CD4-positive, alpha-beta memory T cell (primary cell): ENCODE measurements around the gene PHF12. TPM values are rescaled to one million over a fixed set of nuclear protein-coding genes. Genes with fewer than 3 reads are reported as not detected.

Experiments used
- CTCF ChIA-PET: fragments of 350-600 bp; sonication (Branson Sonifier 250); formaldehyde crosslinking; loops from one replicate; lab custom pipeline; 2021; ENCODE audit warnings: inconsistent platforms; ENCODE audit not compliant: partially characterized antibody; lab: Charles Lee
- POLR2A ChIA-PET: fragments of 350-600 bp; sonication (Branson Sonifier 250); formaldehyde crosslinking; loops from one replicate; lab custom pipeline; 2021; ENCODE audit not compliant: partially characterized antibody; lab: Charles Lee
- DNase-seq, 5 donors: peaks; one replicate each; pipeline versions ENCODE4 v3.0.0 to v3.0.0-alpha.2; 2020 to 2022; ENCODE audit warnings: mixed read lengths in 1 of 5
- H3K27ac ChIP-seq: one replicate; pipeline ENCODE4 v1.7.0; 2013; ENCODE audit warnings: low read depth, low read length
- H3K27me3 ChIP-seq: 2 replicates; pipeline ENCODE4 v1.7.0; 2013; ENCODE audit warnings: mild to moderate bottlenecking, low read length, moderate library complexity; ENCODE audit not compliant: insufficient read depth
- H3K36me3 ChIP-seq: 2 replicates; pipeline ENCODE4 v1.7.0; 2013; ENCODE audit warnings: mild to moderate bottlenecking, low read length, moderate library complexity; ENCODE audit not compliant: insufficient read depth
- H3K4me1 ChIP-seq: 2 replicates; pipeline ENCODE4 v1.7.0; 2013; ENCODE audit warnings: mild to moderate bottlenecking, low read length, moderate library complexity; ENCODE audit not compliant: insufficient read depth
- H3K4me3 ChIP-seq, 2 donors: one replicate each; pipeline ENCODE4 v1.7.0; 2013; ENCODE audit warnings: low read length in 2 of 2, mild to moderate bottlenecking in 1 of 2
- H3K9me3 ChIP-seq, 2 donors: one replicate each; pipeline ENCODE4 v1.7.0; 2013; ENCODE audit warnings: low read length in 2 of 2, control low read depth in 1 of 2; ENCODE audit not compliant: control insufficient read depth in 1 of 2
- H3K27ac Mint-ChIP-seq, 7 donors: one replicate each; pipeline ENCODE4 v1.8.0; 2020 to 2021; ENCODE audit warnings: mixed read lengths in 7 of 7, mild to moderate bottlenecking in 6 of 7, inconsistent platforms in 3 of 7, moderate library complexity in 3 of 7
- H3K27me3 Mint-ChIP-seq, 2 donors: one replicate each; pipeline ENCODE4 v1.8.0; 2020 to 2021; ENCODE audit warnings: mixed read lengths in 2 of 2
- H3K36me3 Mint-ChIP-seq, 2 donors: one replicate each; pipeline ENCODE4 v1.8.0; 2020 to 2021; ENCODE audit warnings: mixed read lengths in 2 of 2, inconsistent platforms in 1 of 2, mild to moderate bottlenecking in 1 of 2
- H3K4me1 Mint-ChIP-seq, 4 donors: one replicate each; pipeline ENCODE4 v1.8.0; 2020 to 2021; ENCODE audit warnings: mixed read lengths in 4 of 4, mild to moderate bottlenecking in 1 of 4
- H3K4me3 Mint-ChIP-seq, 8 donors: one replicate each; pipeline ENCODE4 v1.8.0; 2020 to 2021; ENCODE audit warnings: mixed read lengths in 8 of 8, mild to moderate bottlenecking in 7 of 8, moderate library complexity in 6 of 8, inconsistent platforms in 3 of 8
- H3K9me3 Mint-ChIP-seq, 8 donors: one replicate each; pipeline ENCODE4 v1.8.0; 2020 to 2021; ENCODE audit warnings: mixed read lengths in 8 of 8, mild to moderate bottlenecking in 5 of 8, inconsistent platforms in 3 of 8, moderate library complexity in 1 of 8
- intact Hi-C: fragments of 100-400 bp; cut with micrococcal nuclease; formaldehyde crosslinking; loops from one replicate; pipeline ENCODE4 v1.15.1; 2023
- polyA plus RNA-seq, 2 donors: library from polyadenylated mRNA; unstranded; fragments of 300-500 nt; fragmentation: Illumina TruSeq; gene quantifications; one replicate each; pipeline ENCODE4 v1.2.3, GENCODE V29; 2021
- total RNA-seq, 2 experiments: library from RNA; stranded (reverse); gene quantifications; one replicate each; pipeline ENCODE4 v1.2.3, GENCODE V29; 2021

Gene PHF12
- total and polyA plus RNA-seq, 4 experiments from 2014 or later: 5.0 to 135 (median 68.7) TPM

DNA sequence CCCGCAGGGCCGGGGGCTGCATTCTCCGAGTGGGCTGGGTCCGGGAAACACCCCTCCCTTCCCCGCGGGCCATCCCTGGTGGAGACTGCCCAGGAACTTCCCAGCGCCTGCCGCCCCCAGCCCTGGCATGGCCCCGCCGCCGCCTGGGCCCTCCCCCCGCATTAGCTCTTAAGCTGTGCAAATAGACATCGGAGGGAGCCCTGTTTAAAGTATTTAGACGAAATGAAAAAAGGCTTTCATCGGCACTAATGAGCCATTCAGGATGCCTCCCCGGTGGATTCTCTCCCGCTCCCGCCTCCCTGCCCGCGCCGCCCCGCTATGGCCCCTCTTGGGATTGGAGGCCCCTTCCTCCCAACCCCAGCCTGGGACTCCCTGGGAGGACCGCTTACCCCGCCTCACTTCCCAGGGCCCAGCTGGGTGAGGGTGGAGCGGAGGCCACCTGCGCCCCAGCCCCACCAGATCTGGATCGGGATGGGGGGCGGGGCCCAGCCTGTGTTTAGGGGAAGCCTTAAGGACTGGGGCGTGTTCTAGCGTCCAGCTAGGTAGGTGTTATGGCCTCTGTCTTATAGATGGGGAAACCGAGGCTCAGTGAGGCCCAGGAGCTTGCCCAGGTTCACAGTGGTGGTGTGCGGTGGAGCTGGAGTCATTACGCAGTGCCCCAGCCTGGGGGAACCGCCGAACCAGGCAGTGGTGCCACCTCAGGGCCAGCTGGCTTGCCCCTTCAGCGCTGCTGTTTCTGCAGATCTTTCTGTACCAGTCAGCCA lies 34.8 kb upstream of the PHF12 start:
- no peak overlapping the region for H3K4me3 Mint-ChIP-seq
- intact Hi-C loops: no loop called here
- peaks cover 0 to 2% of the 10 kb centered on the region in 2 donors for H3K27me3 Mint-ChIP-seq
- no peak overlapping the region for H3K27ac Mint-ChIP-seq
- no peaks in the 10 kb centered on the region for H3K9me3 Mint-ChIP-seq
- Histone ChIP-seq H3K36me3 (no peaks in the 10 kb centered on the region), H3K4me3 (no peak overlapping the region), H3K27me3 (no peaks in the 10 kb centered on the region), H3K27ac (no peak overlapping the region), H3K9me3 (no peaks in the 10 kb centered on the region), H3K4me1 (peaks cover 26% of the 10 kb centered on the region)
- ChIA-PET CTCF (interaction anchor here (1.5 to 1.8 kb wide), 2 partner anchors 21 to 126 kb away, joined by 3 to 5 read pairs; no protein-coding TSS in a partner anchor), POLR2A (no interaction called here)
- no peaks in the 10 kb centered on the region for H3K36me3 Mint-ChIP-seq
- no peak for DNase-seq
- peaks cover 18 to 27% (median 20%) of the 10 kb centered on the region in 4 donors for H3K4me1 Mint-ChIP-seq

DNA sequence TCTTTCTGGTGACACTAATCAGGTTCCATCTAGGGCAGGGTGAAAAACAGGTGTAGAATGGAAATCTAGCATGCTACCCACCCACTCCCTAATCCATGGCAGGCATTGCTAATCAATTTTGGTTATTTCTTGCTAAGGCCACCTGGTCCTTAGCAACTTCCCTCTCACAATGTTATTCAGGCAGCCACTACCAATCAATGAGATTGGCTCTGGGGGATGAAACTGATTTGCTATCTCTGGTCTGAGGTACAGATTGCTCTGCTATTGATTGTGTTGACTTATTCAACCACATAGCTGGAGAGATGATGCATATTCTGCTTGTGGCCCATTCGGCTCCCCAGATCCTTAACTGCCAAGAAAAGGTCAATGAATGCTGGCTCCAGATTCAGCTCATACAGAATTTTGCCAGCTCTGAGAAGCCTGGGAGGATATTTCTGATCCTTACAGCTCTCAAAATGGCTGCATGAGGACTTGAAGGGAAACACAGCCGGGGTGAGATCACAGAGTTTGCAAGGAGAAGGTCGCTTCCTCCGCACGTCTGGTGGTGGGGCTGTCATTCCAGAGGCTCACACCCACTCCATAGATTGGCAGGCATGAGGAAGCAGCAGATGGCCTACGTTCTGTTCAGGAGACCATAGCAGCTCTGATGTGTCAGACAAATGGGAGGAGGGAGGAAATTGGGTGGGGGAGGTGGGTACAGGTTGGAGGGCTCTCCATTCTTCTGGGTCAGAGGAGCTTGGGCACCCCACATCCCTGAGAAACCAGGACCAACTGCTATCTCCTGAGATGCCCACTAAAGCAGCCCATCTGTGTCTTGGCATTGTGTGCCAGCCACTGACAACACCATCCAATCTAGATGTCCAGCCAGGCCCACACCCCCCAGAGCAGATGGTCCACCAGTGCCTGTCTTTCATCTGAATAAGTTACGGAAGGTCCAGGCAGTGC lies 32.2 kb upstream of the PHF12 start:
- H3K36me3 ChIP-seq: no peaks in the 10 kb centered on the region
- no peak for DNase-seq
- H3K4me1 Mint-ChIP-seq: peaks cover 18 to 27% (median 20%) of the 10 kb centered on the region in 4 donors
- H3K4me3 ChIP-seq: no peak overlapping the region
- CTCF ChIA-PET: interaction anchor here (0.8 to 4.2 kb wide), 2 partner anchors 19 to 134 kb away, joined by 4 to 22 read pairs; no protein-coding TSS in a partner anchor
- peaks cover 0 to 2% of the 10 kb centered on the region in 2 donors for H3K27me3 Mint-ChIP-seq
- H3K4me3 Mint-ChIP-seq: peak overlapping the region in 3 of 8 donors; percentile 22 to 83 (median 69)
- intact Hi-C loops: no loop called here
- POLR2A ChIA-PET: interaction anchor here (0.7 kb wide), 1 partner anchor 255 kb away, joined by 3 read pairs; no protein-coding TSS in a partner anchor
- peak overlapping the region; percentile 47 for H3K27ac ChIP-seq
- H3K27ac Mint-ChIP-seq: peak overlapping the region; percentile 93 to 98 (median 98)
- H3K4me1 ChIP-seq: peaks cover 26% of the 10 kb centered on the region
- peaks cover 0 to 2% (median 0%) of the 10 kb centered on the region in 8 donors for H3K9me3 Mint-ChIP-seq
- H3K9me3 ChIP-seq: no peaks in the 10 kb centered on the region
- no peaks in the 10 kb centered on the region for H3K36me3 Mint-ChIP-seq
- no peaks in the 10 kb centered on the region for H3K27me3 ChIP-seq

DNA sequence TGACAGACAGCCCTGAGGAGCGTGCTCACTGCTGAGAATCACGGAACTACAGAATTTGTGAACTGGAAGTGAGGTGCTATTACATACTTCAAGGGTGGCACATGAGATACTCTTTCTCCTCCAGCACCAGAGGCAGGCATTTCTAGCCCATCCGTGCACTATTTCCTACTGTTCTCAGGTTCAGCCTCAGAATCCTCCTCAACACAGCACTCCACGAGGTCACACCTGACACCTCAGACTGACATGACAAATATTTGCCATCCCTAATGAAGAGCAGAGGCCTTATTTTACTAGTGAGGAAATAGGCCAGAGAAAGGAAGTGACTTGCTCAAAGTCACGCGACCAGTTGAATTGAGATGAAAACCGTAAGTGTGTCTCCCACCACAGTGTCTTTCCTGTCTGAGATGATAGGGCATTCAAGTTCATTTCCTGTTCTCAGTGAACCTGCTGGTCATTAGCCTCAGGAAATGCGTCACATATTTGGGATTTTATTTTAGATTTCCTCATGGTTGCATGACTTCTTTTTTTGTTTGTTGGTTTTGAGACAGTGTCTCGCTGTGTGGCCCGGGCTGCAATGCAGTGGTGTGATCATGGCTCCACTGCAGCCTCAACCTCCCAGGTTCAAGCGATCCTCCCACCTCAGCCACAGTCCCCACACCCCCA lies 30.9 kb upstream of the PHF12 start:
- intact Hi-C loops: no loop called here
- CTCF ChIA-PET: interaction anchor here (4.2 kb wide), 1 partner anchor 17 kb away, joined by 22 read pairs; no protein-coding TSS in a partner anchor
- H3K4me1 Mint-ChIP-seq: peaks cover 18 to 27% (median 20%) of the 10 kb centered on the region in 4 donors

DNA sequence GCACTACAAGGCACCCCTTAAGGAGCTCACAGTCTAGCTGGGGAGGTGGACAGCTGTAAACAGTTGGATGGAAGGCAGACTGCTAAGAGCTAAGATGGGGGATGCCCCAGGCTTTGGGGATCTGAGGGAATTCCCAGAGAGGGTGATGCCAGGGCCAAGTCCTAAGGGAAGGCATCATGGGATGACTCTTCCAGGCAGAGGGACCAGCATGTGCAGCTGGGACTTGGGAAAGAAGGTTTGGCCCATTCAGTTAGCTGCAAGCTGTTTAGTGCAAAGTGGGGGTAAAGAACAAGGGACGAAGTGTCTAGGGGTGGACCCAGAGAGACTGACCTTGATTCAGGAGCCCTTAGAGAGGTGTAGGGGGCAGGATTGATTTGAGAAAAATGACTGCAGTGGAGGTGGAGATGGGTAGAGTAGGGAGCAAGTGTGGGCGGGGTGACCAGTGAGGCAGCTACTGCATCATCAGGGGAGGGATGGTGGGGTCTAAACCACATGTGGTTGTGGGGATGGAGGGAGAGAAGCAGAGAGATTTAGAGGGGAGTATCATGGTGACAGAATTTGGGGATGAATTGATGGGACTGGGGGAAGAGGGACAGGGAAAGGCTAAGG lies 27.1 kb upstream of the PHF12 start:
- Histone ChIP-seq H3K27ac (no peak overlapping the region), H3K27me3 (no peaks in the 10 kb centered on the region), H3K9me3 (no peaks in the 10 kb centered on the region), H3K36me3 (no peaks in the 10 kb centered on the region), H3K4me3 (no peak overlapping the region), H3K4me1 (peaks cover 19% of the 10 kb centered on the region)
- no peaks in the 10 kb centered on the region for H3K36me3 Mint-ChIP-seq
- ChIA-PET CTCF (interaction anchor here (1.5 kb wide), 1 partner anchor 13 kb away, joined by 6 read pairs; no protein-coding TSS in a partner anchor), POLR2A (no interaction called here)
- peak in 1 of 5 donors; percentile 24 for DNase-seq
- intact Hi-C loops: no loop called here
- H3K4me3 Mint-ChIP-seq: no peak overlapping the region
- H3K4me1 Mint-ChIP-seq: peaks cover 16 to 18% (median 17%) of the 10 kb centered on the region in 4 donors
- H3K27me3 Mint-ChIP-seq: no peaks in the 10 kb centered on the region
- peaks cover 0 to 3% (median 0%) of the 10 kb centered on the region in 8 donors for H3K9me3 Mint-ChIP-seq
- H3K27ac Mint-ChIP-seq: peak overlapping the region in 6 of 7 donors; percentile 19 to 59 (median 37)

More for the DNA sequence above, 30.9 kb upstream of the PHF12 start:
- POLR2A ChIA-PET: no interaction called here
- Histone ChIP-seq H3K4me1 (peaks cover 26% of the 10 kb centered on the region), H3K27ac (peak overlapping the region; percentile 48), H3K36me3 (no peaks in the 10 kb centered on the region), H3K9me3 (no peaks in the 10 kb centered on the region), H3K27me3 (no peaks in the 10 kb centered on the region), H3K4me3 (no peak overlapping the region)
- H3K27me3 Mint-ChIP-seq: peaks cover 0 to under 1% of the 10 kb centered on the region in 2 donors
- peak overlapping the region in 7 of 8 donors; percentile 50 to 83 (median 67) for H3K4me3 Mint-ChIP-seq
- H3K27ac Mint-ChIP-seq: peak overlapping the region; percentile 93 to 98 (median 98)
- no peaks in the 10 kb centered on the region for H3K36me3 Mint-ChIP-seq
- peaks cover 0 to 2% (median 0%) of the 10 kb centered on the region in 8 donors for H3K9me3 Mint-ChIP-seq
- peak; percentile 74 to 88 (median 80) for DNase-seq

DNA sequence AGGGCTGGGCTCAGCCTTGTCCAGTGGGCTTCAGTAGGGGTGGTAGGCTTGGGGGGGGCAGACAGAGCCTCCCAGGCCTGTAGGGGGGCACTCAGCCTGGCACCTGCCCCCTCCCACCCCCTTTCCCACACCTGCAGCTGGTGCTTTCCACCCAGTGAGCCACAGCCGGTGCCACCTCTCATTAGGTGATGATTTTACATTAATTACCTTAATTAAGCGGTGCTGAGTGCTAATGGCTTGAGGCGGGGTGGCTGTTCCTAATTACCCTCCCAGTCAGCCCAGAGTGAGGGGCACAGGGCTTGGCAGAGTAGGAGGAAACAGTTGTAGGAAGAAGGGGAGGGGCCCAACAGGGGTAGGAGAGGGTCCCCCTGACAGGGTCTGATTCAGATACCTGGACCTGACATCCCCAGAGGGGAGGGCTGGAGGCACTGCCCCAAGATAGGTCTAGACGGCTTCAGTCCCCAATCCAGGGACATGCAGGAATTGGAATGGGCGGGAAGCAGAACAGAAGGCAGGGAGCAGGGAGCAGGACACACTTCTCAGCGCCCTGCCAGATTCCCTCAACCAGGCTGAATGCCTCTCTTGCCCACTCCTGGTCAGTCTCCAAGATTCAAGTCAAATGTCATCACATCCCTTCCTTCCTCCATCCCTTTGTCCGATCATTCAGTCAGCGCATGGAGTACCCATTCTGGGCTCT lies 26.5 kb upstream of the PHF12 start:
- Mint-ChIP-seq H3K27ac (peak overlapping the region in 3 of 7 donors; percentile 30 to 59 (median 48)), H3K4me1 (peaks cover 9 to 11% (median 10%) of the 10 kb centered on the region in 4 donors), H3K27me3 (no peaks in the 10 kb centered on the region), H3K36me3 (no peaks in the 10 kb centered on the region), H3K9me3 (peaks cover 0 to 3% (median 0%) of the 10 kb centered on the region in 8 donors), H3K4me3 (no peak overlapping the region)
- peak in 1 of 5 donors; percentile 2 for DNase-seq
- Histone ChIP-seq H3K4me1 (peaks cover 13% of the 10 kb centered on the region), H3K27me3 (no peaks in the 10 kb centered on the region), H3K9me3 (no peaks in the 10 kb centered on the region), H3K27ac (no peak overlapping the region), H3K36me3 (no peaks in the 10 kb centered on the region), H3K4me3 (no peak overlapping the region)
- ChIA-PET CTCF (interaction anchor here (1.5 kb wide), 1 partner anchor 12 kb away, joined by 6 read pairs; no protein-coding TSS in a partner anchor), POLR2A (no interaction called here)
- intact Hi-C loops: no loop called here

DNA sequence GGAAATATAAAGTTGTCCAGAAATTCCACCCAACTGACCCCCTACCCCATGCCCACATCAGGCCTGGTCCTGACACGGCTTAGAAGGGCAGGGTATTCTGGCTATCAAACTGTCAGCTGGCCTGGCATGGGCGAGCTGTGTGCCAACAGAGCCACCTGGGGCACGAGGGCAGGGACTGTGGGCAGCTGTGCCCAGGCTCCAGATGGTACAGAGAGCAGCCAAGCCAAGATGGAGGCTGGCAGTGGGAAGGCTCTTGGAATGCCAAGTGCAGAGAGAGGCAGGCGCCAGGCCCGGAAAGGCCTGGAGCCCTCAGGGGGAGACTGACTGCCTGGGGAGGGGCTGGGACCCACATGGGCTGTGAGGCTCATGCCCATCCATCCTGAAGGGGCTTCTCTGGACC lies 24.3 kb upstream of the PHF12 start:
- no peaks in the 10 kb centered on the region for H3K36me3 Mint-ChIP-seq
- peak in 1 of 5 donors; percentile 1 for DNase-seq
- Histone ChIP-seq H3K9me3 (no peaks in the 10 kb centered on the region), H3K36me3 (no peaks in the 10 kb centered on the region), H3K4me3 (no peak overlapping the region), H3K27me3 (no peaks in the 10 kb centered on the region), H3K27ac (no peak overlapping the region), H3K4me1 (no peaks in the 10 kb centered on the region)
- CTCF ChIA-PET: no interaction called here
- intact Hi-C loops: no loop called here
- H3K4me1 Mint-ChIP-seq: peaks cover 0 to 1% (median 0%) of the 10 kb centered on the region in 4 donors
- H3K27ac Mint-ChIP-seq: no peak overlapping the region
- no peak overlapping the region for H3K4me3 Mint-ChIP-seq
- POLR2A ChIA-PET: no interaction called here
- peaks cover 0 to 5% (median 0%) of the 10 kb centered on the region in 8 donors for H3K9me3 Mint-ChIP-seq
- peaks cover 0 to 5% of the 10 kb centered on the region in 2 donors for H3K27me3 Mint-ChIP-seq
